HG03442 (cell line): ENCODE measurements around the gene DISC1.

Experiments used
- ATAC-seq: cut with Tn5 transposase; IDR thresholded peaks from one replicate; pipeline ENCODE4 v1.9.1; 2021; ENCODE audit warnings: mild to moderate bottlenecking, moderate library complexity; ENCODE audit not compliant: unreplicated experiment

Gene DISC1

DNA sequence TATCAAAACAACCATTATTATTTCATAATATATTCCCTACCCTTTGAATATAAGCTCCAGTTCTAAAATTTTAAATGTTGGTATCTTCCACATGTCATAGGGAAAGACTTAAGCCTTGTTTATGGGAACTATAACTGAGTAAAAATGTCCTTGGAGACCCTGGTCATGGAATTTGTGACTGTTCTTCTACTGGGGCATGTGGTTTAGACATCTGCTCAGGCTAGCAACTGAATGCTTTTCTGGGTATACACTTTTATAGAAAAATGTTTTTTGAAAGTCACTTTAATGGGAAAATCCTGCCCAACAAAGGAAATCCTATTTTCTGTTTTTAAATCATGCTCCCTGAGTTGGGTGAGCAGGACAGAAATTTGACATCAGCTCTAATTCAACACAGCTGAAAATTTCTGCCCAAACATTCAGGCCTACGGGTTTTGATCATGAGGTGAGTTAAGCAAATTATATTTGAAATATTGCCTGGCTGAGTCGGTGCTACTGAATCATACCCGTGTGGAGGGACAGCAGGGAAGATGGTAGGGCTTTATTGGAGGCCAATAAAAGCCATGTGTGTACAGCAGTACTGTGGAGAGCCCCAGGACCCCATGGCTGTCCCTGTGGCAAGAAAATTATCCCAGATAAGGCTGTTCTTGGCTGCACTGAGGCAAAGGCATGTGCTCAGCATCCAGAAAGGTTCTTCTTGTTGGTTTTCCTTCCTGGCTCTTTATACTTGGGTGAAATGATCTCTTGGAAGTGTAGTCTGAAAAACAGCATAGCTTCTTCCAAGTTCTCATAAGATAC, 391.8 kb downstream of the DISC1 start:
- ATAC-seq = no peak

DNA sequence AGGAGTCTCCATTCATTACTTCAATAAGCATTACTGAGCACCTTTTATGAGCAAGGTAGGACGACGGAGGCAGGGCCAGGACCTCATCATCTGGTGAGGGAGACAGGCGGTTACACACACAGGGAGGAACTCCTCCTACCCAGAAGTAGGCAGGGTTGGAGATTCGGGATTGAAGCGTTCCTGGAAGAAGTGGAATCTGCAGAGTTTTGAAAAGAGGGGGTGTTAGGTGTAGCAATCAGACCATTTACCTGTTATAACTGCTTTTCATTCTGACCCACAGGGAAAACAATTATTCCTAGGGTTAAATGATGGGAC, 392.4 kb downstream of the DISC1 start:
- no peak for ATAC-seq

DNA sequence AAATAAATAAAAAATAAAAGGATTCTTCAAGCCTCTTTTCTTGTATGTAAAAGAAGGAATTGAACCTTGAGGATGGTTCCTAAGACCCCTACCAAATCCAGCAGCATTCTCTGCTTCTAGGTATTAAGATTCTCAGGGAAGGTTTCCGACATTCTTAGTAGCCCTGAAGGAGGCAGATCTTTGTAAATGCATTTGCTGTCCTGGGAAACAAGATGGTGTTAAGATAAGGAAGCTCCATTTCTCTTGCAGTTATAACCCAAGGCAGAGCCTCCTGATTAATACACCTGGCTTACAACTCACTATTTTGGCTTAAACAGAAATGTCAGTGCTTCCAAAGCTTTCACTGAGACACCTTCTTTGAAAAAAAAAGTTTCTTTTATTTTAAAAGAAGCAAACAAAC, 393.8 kb downstream of the DISC1 start:
- no peak for ATAC-seq

DNA sequence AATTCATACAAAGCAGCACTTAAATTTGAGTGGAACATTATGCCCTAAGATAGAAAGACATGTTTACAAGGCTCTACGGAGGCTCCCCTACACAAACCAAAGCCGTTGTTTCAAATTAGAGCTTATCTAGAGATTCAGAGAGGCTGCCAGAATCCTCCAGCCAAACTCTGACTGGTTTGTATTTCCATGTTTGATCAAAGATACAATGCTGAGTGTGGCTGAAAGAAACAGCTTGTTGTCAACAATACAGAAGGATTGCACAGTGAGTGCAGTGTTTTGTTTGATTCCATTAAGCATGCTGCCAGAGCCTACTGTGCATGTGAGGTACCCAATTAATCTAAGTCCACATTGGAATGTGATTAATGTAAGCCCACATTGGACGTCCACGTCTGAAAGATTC, 402.7 kb downstream of the DISC1 start:
- ATAC-seq = no peak

DNA sequence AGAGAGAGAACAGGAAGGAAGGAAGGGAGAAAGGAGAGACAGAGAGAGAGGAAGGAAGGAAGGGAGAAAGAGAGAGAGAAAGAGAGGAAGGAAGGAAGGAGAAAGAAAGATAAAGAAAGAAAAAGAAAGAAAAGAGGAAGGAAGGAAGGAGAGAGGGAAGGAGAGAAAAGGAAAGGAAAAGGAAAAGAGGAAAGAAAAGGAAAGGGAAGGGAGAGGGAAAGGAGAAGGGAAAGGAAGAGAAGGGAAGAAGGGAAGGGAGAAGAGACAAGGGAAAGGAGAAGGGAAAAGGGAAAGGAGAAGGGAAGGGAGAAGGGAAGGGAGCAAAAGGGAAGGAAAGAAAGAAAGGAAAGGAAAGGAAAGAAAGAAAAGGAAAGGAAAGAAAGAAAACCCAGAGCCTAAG, 404.6 kb downstream of the DISC1 start:
- no peak for ATAC-seq

DNA sequence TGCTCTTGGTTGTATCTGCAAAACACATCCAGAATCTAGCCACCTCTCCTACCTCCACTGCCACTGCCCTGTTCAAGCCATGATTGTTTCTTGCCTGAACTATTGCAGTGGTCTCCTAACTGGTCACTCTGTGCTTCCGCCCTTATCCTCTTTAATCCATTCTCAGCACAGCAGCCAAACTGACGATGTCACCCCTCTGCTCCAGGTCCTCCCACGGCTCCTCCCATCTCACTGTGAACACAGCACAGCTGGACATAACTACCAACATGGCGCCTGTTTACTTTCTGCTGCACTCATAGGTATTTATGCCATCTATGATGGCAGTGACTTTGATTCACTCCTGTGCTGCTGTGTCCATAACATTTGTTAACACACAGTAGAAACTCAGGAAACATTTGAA, 406.7 kb downstream of the DISC1 start:
- no peak for ATAC-seq

DNA sequence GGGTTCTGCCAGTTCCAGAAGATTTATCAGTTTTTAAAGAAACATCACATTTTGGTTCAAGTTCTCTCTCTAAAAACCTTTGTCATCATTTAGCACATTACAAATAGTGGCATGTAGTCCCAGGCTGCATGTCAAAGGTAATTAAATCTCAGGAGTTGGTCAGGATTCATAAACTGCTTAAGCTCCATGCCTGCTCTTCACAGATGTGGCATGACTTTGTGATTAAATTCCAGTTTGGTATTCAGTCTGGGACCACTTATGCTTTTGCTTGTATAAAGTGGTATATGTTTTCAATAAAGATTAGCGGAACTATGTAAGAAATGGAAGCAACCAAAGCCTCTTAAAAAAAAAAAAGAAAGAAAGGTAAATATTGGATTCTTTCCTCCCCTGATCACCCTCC, 408.0 kb downstream of the DISC1 start:
- ATAC-seq = no peak

DNA sequence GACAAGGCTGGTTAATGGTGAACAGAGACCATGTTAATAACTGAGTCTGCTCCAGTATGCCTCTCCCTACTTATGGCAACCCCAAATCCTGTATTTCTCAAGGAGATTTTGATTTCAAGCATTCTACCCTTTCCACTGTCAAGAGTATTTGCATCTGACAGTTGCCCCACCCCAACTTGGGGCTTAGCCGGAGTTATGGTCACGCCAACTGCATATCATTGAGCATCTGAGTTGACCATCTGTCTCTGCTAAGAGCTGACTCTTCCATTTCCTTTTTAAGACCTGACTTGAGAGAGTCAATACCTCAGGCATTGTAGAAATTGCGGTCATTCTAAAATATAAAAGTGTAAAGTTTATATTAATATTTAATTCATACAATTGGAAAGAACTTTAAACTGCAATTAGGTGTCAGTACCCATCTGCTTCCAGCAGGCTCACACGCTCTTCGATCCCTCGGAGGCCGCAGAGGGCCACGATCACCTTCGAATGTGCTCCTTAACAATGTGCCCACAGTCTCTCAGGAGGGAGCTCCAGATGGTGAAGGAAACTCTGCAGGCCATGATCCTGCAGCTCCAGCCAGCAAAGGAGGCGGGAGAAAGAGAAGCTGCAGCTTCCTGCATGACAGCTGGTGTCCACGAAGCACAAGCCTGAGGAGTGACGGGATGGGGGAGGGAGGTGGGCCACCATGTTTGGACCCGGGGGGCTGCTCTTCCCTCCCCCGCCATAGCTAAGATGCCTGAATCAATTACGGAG, 409.8 kb downstream of the DISC1 start:
- ATAC-seq = no peak

DNA sequence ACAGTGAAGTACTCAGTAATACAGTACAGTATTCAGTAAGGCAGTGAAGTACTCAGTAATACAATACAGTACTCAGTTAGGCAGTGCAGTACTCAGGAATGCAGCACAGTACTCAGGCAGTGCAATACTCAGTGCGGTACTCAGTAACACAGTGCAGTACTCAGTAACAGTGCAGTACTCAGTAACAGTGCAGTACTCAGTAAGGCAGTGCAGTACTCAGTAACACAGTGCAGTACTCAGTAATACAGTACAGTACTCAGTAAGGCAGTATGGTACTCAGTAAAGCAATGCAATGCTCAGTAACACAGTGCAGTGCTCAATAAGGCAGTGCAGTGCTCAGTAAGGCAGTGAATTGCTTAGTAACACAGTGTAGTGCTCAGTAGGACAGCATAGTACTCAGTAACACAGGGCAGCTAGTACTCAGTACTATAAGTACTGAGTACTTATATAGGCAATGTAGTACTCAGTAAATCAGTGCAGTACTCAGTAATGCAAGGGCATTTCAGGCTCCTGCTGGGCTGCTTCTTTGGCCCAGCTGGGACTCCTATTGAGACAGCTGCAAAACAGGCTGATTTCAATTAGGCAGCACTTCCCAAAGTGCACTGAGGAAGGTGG, 411.3 kb downstream of the DISC1 start:
- ATAC-seq = no peak

DNA sequence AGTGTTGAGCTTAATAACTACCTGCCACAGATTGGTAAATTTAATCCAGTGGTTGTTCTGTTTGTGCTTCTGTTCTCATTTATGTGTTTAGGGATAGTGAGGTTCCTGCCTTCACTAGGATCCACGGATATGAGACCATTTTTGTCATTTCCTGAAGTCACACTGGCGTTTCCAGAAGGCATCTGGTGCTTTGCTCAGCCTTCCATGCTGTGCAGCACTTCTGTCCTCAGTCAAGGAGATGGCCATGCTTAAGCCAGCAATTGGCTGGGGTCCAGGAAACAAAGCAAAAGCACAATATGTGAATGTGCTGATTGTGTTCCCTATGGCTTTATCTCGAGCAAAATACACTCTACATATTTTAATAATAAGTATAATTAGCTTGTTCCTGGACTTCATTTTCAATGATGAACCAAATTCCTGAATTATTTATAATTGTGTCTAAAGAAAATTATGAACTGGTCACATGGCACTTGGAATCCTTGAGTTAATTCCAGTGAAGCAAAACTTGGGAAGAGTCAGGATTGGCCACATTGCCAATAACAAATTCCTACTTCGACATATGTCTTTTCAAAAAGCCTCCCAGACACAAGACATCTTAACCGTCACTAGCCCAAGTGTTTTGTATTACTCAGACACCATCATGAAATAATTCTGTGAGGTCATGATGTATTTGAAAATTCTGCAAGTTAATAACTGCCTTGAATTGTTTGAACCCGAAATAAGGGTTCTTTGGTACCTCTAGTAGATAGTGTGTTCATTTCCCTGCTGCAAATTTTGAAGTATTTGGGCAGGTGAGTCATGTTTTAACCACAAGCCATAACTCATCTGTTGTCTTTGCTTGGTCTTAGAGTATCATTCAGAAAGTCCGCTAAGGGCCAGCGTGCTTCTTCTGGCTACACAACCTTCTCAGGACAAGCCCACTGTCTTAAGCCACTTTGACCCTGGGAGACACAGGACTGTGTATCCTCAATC, 412.4 kb downstream of the DISC1 start:
- no peak for ATAC-seq

DNA sequence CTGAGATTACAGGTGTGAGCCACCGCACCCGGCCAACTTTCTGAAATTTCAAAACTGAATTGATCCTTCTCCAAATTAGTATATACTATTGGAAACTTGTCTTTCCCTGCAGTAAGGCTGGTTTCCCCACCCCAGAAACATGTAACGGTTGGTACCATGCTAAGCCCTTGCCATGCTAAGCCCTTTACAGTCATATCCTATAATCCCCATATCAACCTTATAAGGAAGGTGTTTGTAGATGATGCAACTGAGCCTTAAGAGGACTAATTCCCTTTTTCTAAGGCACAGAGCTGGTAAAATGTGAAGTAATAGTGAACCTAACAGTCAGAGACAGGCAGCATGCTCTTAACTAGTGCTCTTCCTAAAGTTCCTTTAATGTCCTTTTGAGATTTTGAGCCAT, 413.7 kb downstream of the DISC1 start:
- ATAC-seq = no peak

DNA sequence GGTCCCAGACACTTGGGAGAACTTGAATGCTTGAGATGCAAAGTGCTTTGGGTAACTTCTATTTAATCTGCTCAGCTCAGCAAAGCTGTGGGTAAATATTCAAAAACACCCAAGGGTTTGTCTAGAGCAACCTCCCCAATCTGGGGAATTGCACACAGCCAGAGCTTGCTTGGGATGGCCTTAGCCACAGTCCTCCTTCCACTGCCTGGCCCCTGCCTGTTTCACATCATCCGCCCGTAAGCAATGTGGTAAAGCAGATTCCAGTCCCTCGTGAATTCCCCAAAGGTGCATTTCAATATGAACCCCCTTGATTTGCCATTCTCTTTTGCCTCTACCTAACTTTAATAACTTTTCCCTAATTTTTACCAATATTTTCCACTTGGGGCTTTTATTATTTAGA, 418.1 kb downstream of the DISC1 start:
- no peak for ATAC-seq

DNA sequence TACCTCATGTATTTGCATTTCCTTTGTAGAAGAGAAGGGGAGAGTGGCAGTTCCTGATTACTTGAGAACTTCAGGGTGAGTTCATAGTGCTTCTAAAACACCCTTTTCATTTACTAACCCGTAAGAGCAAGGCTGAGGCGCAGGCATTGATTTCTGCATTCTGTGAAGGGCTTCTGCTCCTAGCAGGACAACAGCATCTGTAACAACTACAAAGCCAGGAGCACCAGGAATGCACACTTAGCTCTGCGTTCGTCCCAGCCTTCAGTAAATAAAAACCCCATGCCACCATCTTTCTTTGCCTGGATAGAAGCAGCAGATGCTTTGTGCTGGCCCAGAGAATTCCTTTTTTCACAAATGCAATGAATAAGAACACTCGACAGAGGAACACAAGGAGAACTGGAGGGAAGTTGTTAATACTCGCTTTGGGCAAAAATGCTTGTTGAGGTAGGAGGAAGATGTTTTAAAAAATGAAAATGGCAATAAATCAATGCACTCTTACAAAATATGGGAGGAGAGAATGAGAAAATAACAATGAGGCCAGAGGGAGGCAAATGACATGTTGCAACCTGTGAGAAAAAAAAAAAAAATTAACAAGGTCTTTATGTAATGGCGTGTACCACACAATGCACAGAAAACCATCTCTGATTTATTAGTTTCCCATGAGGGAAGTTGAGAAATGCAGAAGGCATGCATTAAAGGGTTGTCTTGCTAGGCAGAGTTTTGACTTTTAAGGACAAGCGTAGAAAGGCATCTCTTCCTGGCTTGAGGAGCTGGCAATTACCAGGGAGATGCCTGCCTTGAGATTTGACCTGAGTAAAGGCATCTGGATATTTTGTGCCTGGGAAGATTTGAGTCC, 418.8 kb downstream of the DISC1 start:
- no peak for ATAC-seq

DNA sequence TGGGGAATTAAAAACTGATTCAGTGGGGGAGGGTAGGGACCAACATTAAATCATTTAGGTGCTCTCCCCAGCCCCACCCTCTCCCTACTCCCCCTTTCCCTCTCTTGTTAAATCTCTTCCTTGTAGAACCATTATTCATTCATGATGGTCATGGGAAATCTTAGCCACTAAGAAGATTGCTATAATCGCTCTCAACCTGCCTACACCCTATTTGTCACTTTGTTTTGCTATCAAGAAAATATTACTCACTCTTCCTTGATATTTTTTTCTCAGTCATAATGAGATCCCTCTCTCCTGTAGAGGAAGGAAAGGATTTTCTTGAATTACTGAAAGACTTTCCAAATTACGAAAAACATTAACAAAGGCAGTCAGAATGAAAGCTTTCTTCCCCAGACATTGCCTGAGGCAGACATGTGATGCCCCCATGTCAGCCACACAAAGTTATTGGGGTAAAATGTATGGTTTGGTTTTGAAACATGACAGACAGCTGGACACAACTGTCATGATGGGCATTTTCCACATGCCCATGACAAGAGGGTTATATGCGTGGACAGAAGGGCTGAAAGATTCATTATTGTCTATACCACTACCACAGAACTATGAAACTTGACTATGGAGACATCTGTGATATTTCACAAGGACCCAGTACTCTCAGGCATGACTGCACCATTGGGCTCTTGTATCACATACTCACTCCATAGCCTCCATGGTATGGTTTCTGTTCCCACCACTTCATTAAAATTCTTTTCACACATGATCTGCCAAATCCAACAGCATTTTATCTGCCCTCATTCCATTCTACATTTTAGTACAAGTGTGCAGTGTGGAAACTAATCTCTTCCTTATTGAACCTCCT, 420.1 kb downstream of the DISC1 start:
- ATAC-seq = no peak

DNA sequence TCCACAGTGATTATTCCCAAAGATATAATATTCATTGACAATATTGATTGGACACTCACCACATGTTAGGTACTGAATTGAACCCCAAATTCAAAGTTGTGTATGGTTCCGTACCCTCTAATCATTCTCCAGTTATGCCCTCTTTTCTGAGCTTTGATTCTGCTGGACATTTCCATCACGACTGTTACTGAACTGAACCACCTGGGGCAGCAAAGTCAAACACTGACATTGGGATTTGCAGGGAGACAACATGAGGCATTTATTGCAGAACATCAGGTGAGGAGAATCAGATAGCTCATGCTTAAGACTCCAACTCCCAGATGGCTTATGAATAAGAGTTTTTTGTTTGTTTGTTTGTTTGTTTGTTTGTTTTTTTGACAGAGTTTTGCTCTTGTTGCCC, 420.9 kb downstream of the DISC1 start:
- ATAC-seq = no peak

DNA sequence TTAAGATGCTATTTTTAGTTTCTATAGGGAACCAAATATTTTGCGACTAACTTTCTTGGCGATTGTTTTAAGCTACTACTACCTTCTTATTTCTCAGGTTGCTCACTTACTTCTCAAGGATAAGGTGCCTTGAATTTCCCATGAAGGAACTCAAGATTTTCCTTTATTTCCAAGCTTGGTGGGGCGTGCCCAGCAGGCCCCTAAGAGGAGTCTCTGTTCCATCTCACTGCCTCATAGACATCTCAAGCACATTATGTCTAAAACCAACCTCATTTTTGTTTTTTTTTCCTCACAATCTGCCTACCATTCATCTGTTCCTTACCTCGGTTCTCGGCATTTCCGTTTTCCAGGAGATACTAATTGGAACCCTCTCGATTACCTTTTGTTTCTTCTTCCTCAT, 421.9 kb downstream of the DISC1 start:
- no peak for ATAC-seq

DNA sequence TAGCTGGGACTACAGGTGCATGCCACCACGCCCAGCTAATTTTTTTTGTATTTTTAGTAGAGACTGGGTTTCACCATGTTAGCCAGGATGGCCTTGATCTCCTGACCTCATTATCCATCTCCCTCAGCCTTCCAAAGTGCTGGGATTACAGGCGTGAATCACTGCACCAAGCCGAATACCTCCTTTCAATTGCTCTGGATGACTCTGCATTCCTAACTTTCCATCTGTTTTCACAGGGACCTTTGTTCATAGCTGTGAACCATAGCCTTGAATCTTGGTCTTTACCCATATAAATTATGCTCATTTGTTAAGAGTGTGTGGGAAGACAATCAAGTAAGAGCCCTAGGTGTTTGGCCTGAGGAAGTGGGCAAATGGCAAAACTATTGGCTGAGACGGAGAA, 422.7 kb downstream of the DISC1 start:
- ATAC-seq = no peak

DNA sequence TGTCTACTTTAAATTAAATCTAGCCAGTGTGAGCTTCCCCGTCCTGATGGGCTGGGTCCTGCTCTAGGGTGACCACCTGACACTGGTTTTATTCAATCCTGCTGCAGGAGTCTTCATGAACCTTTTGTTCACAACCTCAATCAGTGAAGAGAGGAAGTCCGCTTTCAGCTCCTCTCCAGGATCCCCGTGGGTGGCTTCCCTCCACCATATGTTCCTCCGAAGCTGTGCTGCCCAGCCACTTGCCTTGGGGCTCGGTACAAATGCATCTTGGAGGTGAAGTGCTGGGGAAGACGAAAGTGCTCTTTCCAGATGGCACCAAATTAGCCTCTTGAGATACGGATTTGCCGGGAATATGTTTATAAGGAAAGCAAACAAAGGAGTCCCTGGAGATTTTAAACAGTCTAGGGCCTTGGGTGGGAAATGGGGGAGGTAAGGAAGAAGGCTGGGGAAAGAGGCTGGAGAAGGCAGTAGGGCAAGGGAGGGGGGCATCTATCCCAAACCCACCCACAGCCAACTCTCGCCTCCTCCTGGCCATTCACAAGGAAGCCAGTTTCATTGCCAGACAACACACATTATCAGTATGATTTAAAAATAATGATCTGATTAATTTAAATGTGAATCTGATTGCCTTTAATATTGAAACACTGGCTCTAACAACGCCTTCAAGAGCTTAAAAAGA, 430.8 kb downstream of the DISC1 start:
- ATAC-seq = no peak

DNA sequence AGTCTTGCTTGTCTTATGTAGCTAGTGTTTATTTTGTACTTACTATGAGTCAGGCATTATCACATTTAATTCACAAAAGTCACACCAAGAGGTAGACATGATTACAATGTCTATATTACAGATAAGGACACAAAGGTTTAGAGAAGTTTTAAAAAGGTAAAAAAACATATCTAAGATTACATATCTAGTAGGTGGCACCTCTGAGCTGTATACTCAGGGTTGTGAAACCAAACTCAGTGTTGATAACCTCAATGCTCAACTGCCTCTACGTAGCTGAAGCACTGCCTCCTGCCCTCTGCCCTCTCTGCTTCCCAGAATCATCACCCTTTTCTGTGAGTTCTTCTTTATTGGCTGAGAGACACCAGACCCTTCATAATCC, 431.3 kb downstream of the DISC1 start:
- ATAC-seq = no peak
